Stimulated activated CD4-positive, alpha-beta T cell treated with anti-CD3 and anti-CD28 coated beads, Interleukin-4, amount 100 ng/mL, for 24 hours (primary cell): Measurements from ENCODE around the gene ITPRIPL2.

ENCODE experiments used
- DNase-seq: peaks from one replicate; pipeline ENCODE4 v3.0.0-alpha.2; 2020

Gene ITPRIPL2

DNA sequence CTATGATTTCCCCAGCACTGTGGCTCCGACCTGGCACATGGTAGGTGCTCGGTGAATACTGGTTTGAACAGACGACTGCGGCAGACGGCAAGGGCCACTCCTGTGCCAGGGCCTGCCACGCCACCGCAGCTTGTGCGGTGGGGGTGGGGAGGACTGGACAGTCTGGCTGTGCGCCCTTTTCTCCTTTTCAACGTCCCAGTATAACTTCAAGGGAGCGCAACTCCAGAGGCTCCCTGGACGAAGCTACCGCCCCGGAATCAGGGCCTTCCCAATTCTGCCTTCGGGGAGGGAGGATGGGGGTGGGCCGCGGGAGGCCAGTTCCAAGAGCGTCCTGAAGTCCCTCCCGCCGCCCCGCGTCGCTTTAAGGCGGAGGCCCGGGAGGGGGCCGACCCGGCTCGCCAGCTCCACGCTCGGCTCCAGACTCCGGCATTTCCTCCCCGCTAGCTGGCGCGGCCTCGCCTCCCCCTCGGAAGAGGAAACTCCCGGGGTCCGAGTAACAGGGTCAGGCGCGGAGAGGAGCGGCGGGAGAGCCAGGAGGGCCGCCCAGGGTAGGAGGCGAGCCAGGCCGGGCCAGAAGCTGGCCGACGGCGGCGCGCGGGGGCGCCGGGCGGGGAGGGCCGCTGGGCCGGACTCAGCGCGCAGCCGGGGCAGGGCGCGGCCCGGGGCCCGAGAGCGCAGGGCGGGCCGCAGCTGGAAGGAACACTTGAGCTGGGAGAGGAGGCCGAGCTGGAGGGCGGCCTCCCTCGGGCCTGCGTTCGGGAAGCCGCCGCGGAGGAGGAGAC, at the start of gene ITPRIPL2:
ITPRIPL2 (plus strand) TSS at position 388 of the 782 bp plus-strand sequence. CDS start 498 bp downstream, outside the sequence.
- DNase-seq, result no peak

DNA sequence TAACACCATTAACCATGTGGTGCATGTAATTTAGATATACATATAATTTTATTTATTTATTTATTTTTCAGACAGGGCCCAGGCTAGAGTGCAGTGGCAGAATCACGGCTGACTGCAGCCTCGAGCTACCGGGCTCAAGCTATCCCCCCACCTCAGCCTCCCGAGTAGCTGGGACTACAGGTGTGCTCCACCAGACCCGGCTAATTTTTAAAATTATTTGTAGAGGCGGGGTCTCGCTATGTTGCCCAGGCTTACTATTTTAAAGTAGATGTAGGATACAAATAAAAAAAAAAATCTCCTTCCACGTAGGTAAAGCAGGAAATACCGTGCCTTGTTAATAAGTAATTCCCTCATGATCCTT, 46.8 kb upstream of the ITPRIPL2 start:
- no peak for DNase-seq

DNA sequence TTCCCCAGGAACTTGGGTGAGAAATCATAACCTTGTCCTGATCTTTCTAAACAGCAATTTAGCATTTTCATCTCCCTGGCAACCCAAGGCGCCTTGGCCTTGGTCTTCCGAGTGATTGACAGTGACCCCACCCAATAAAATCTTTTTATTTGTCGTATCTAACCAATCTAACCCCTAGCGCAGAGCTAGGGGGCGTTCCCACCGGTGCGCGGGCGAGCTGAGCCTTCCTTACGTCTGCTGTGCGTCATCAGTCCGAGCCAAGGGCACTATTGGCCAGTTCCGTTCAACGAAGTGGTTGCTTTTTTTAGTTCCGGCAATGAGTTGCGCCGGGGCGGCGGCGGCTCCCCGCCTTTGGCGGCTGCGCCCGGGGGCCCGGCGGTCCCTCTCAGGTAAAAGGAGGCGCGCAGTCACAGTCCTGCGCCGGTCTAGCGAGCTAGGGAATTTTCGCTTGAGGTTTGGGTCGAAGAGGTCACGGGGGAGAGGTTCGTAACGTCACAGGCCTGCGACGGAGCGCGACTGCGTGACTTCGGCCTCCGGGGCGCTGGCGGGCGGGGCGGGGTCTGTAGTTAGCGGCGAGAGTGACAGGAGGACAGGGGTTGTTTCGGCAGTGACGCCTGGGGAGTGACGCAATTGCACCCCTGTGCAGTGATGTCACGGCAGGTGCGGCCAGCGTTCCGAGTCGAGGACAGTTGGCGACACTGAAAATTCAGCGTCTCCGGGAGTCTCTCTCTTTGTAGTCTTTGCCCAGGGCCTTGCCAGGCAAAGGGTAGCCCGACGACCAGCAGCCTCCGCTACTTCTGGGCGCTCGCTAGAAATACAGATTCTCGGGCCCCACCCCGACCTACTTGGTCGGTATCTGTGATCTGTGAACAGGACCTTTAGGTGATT, 46.2 kb upstream of the ITPRIPL2 start, which contains the start of gene COQ7:
COQ7 (plus strand) TSS at position 266 of the 888 bp plus-strand sequence; CDS start at position 317, 51 bp downstream.
- peak; percentile 98 for DNase-seq

DNA sequence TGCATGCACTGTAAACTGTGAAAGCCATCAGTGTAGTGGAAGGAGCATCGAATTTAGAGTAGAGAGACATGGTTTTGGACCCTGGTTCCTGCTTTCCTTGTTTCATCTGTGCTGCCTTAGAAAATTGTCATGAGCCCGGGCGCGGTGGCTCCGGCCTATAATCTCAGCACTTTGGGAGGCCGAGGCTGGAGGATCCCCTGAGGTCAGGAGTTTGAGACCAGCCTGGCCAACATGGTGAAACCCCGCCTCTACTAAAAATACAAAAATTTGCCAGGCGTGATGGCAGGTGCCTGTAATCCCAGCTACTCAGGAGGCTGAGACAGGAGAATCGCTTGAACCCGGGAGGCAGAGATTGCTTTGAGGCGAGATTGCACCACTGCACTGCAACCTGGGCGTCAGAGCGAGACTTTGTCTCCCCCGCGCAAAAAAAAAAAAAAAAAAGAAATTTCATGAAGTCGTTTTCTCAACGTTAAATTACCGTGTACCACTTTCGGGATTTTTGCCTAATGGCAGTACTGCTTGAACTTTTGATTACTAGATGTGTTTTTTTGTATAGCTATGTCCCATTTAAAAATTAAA, 45.4 kb upstream of the ITPRIPL2 start:
- no peak for DNase-seq

DNA sequence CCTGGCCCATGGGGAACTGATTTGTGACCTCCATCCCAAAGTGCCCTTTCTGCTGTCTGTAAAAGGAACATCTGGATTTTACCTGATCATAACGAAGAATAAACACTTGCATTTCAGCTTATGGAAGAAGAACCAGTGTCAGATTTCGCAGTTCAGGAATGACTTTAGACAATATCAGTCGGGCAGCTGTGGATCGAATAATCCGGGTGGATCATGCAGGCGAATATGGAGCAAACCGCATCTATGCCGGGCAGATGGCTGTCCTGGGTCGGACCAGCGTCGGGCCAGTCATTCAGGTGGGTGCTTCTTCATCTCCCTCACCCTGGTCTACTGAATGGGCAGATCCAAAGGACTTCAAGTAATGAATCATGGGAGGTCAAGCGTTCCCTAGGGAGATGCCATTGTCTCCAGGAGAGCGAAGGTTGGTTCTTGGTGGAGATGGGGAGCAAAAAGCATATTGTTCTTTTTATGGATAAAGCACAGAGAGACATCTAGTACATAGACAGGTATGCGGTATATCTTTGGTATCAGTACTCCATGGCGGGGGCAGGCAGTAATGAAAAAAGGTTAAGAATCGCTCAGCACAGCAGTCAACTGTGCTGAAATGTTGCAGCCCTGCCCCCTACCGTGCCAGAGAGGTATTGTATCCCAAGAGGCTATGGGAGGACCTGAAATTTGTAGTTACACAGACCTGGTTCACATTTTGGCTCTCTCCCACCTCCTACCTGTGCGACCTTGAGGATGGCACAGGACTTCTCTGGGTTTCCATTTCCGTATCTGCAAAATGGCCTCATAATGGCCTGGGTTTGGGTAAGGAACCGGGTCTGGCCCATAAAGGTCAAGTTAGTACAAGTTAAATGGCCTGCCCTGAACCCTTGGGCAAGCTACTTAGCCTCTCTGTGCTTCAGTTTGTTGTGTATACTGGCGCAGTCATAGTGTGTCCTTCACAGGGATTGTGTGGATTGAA, 41.7 kb upstream of the ITPRIPL2 start:
- peak; percentile 64 for DNase-seq

DNA sequence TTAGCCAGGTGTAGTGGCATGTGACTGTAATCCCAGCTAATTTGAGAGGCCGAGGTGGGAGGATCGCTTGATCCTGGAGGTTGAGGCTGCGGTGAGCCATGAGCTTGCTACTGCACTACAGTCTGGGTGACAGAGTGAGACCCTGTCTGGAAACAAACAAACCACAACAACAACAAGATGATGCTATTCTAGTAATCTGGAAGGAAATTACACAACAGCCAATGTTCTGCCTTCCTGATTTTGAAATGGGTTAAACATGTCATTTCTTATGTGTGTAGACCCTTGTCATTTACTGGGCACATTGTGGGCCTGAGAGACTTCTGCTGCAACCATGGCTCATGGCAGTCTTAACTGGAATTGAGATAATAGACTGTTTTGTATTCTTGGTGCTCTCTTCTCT, 40.4 kb upstream of the ITPRIPL2 start:
- DNase-seq, result no peak

DNA sequence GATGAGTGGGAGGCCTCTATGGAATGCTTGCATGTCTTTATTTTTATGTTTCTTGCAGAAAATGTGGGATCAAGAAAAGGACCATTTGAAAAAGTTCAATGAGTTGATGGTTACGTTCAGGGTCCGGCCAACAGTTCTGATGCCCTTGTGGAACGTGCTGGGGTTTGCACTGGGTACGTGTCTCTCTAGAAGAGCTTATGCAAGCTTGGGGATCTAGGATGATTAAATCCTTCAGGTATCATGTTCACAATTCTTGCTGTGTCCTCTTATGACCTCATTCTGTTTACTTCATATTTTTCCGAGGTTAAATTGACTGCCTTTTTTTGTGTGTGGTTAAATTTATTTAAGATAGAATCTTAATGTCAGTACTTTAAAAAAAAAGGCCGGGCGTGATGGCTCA, 39.9 kb upstream of the ITPRIPL2 start:
- no peak for DNase-seq

DNA sequence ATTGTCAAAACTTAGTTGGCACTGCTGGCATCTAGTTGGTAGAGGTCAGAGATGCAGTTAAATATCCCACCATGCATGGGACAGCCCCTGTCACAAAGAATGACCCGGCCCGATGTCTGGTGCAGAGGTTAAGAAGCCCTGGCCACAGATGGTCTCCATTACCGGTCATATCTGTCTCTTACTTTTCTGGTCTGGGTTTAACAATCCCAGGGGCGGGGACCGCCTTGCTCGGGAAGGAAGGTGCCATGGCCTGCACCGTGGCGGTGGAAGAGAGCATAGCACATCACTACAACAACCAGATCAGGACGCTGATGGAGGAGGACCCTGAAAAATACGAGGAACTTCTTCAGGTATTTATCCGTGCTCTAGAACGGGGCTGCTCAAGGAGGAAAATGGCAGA, 38.3 kb upstream of the ITPRIPL2 start:
- no peak for DNase-seq

DNA sequence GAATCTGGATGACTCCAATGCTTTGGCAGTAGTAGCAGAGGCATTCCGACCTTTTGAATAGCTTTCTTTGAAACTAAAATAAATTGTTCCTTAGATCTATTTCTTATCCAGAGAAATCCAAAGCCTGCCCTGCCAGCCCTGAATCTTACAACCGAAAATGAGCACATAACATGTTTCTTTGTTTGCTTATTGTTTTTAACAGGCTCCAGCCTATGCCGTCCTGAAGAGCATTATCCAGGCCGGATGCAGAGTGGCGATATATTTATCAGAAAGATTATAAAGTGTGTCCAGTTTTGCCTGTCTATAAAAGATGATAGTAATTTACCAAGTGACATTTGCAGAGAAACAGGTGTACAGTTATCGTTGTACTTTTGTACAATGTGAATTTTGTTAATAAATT, 35.9 kb upstream of the ITPRIPL2 start:
- DNase-seq, result no peak

DNA sequence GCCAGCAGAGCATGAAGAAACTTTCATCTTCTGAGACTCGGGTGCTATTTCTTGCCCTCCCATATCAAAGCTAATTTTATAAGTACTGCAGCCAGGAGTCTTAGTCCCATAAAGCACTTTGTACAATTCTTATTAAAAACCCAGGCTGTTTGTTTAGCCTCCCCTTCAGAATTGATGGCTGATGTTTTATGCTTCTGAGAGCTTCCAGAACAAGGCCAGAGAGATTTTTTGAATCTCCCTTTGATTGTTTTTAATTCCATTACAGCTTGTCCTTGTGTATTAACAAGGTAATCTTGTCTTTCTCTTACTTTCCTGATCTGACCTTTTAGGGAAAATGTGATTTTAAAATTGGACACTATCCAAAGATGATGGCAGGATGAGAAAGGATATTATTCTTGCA, 30.1 kb upstream of the ITPRIPL2 start:
- DNase-seq, result no peak

DNA sequence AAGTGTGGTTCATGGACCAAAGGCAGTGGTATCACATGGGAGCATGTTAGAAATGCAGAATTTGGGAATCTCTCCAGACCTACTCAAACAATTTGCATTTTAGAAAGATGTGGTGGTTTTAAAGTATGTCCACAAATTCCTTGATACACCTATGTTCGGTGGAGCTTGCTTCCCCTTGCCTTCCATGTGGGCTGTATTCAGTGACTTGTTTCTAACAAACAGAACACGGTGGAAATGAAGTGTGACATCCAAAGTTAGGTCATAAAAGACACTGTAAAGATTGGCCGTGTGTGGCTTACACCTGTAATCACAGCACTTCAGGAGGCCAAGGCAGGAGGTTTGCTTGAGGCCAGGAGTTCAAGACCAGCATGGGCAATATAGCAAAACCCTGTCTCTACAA, 29.6 kb upstream of the ITPRIPL2 start:
- no peak for DNase-seq

DNA sequence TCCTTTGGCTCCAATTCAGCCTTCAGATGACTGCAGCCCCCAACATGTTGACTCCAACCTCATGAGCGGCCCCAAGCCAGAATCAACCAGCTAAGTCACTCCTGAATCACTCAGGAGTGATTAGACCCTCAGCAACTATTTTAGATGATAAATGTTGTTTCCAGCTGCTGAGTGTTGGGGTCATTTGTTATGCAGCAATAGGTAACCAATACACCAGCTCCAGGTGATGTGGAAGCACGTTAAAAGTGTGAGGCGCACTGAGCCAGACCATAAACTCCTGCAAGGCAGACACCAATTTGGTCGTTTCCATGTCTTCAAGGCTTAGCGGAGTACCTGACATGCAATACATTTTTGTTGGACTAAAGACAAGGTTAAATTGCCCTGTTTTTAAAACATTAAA, 28.9 kb upstream of the ITPRIPL2 start:
- no peak for DNase-seq

DNA sequence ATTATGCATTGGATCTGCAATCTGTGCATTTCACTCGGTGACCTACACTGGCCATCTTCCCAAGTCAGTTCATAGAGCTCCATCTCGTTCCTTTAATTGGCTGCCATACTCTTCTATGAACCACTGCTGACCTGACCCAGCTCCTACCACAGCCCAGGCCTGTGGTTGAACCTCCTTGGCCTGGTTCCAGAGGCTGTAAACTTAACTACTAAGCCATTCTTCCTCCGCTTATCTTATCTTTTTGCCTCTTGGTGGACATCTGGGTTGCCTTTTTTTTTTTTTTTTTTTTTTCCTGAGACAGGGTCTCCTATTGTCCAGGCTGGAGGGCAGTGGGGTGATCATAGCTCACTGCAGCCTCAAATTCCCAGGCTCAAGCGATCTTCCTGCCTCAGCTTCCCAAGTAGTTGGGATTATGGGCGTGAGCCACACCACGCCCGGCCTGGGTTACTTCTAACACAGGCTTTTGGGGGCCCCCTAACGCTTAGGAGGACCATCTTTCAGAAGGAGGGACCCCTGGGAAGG, 28.0 kb upstream of the ITPRIPL2 start:
- no peak for DNase-seq

DNA sequence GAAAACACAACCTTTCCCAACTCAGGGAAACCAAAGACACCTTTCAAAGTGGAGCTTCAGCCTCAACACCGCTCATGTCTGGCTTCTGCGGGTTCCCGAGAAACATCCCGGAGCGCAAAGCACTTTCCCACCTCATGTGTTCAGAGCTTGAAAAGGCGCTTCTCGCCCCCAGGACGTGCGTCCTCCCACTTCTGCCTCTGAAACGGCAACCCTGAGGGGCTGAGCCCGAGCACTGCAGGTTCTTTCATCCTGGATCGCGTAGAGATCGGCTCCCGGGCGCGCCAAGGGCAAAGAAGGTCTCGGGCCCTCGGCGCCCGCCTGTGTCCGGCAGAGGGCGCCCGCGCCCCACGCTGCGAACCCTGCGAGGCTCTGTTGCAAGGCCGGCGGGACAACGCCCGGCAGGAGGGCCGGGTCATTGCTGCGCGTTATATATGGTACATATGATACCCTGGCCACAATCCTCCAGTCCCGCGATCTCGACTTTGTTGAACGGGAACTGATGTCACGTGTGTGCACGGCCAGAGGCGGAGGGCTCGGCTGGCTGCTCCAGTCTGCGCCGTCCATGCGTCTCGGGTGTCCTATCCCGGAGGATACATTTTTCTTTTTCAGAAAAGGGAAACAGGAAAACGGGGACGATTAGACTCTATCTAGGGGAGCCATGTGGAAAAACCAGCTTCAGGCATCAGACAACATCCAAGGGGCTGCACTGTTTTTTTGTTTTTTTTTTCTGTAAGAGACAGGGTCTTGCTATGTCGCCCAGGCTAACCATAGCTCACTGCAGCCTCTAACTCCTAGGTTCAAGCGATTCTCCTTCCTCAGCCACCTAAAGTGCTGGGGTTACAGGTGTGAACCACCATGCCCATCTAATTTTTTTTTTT, 27.2 kb upstream of the ITPRIPL2 start:
- DNase-seq, result peak; percentile 77

DNA sequence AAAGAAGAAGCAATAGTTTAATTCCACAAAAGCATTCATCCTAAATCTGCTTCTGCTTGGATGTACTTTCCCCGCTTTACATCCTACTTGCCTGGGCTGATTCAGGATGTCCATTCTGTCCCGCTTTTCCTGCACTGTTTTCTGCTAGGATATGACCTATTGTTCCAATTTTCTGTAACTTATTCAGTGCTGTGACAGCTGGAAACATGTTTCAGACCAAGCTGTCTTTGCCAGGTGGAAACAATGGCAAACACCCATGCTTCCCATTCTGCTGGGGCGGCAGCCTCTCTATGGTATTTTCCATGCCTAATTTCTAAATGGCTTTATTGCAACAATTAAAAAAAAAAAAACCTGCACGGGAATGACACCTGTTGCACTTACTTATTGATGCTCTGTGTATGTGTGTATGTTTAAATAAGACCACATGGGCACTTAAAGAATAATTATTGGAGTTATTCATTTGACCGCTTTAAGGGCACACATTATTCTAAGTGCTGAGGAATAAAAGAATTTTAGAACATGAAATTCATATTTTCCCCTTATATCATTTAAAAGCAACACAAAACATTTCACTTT, 25.3 kb upstream of the ITPRIPL2 start:
- DNase-seq, result no peak

DNA sequence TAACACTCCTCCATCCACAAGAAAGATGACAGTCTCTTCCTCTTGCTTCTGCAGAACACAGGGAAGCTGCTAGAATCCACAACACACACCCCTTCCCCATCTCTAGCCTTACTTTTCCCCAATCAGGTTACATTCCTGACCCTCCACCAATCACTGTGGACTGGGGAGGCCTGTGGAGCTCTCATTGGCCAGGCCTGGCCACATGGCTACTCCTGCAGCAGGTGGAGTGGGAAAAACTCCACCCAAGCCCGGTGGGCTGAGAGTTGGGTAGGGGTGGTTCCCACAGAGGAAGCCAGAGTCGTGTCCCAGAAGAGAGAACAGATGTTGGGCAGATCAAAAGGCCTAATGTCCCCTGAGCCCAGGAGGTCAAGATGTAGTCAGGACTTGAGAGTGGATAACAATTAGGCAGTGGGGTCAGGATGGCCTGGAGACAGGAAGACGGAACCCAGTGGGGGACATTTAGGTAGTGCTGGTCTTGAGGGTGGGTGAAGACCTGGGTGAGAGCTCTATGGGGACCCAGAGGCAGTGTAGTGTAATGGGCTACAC, 24.3 kb upstream of the ITPRIPL2 start:
- no peak for DNase-seq

DNA sequence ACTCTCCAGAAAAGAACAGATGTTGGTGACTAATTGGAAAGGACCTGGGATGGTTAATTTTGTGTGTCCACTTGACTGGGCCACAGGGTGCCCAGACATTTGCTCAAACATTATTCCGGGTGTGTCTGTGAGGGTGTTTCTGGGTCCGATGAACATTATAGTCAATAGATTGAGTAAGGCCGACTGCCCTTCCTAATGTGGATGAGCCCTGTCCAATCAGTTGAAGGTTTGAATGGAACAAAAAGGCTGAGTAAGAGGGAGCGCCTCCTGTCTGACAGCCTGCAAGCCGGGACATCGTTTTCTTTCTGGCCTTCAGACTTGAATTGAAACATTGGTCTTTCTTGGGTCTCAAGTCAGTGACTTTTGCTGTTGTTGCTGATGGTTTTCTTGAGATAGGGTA, 22.8 kb upstream of the ITPRIPL2 start:
- no peak for DNase-seq

DNA sequence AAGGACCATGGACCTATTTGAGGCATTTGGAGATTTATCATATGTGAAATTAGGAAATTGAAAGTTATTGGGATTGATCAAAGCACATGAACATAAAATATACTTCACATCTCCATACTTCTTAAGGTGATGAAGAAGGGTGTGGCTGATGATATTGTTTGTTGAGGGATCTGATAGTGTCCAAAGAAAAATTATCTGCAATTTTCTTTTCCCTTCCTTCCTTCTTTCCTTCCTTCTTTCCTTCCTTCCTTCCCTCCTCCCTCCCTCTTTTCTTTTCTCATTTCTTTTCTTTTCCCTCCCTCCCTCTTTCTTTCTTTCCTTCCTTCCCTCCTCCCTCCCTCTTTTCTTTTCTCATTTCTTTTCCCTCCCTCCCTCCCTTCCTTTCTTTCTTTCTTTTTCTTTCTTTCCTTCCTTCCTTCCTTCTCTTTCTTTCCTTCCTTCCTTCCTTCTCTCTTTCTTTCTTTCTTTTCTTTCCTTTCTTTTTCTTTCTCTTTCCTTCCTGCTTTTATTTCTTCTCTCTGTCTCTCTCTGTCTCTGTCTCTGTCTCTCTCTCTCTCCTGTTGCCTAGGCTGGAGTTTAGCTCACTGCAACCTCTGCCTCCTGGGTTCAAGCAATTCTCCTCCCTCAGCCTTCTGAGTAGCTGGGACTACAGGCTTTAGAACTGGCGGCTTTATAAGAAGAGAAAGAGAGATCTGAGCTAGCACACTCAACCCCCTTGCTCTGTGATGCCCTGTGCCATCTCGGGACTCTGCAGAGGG, 20.9 kb upstream of the ITPRIPL2 start:
- no peak for DNase-seq
